Measurements from ENCODE around the gene CCDC154.
"Not testable (repeated sequence)": the region's sequence is repeated elsewhere in the genome, so short reads cannot be mapped to it uniquely, and the experiment has no call there.

CCDC154 gene

GRCh38 chr16:1474082-1474795 lies 29.9 kb upstream of the CCDC154 start:
- no peak for DNase-seq

GRCh38 chr16:1472974-1473373 lies 28.6 kb upstream of the CCDC154 start:
- DNase-seq = no peak

GRCh38 chr16:1471569-1472194 lies 27.3 kb upstream of the CCDC154 start:
- no peak for DNase-seq

- DNase-seq = no peak
These were observed 26.3 kb upstream of the CCDC154 start for GRCh38 chr16:1470481-1471251.

GRCh38 chr16:1469693-1470201 lies 25.4 kb upstream of the CCDC154 start:
- DNase-seq = no peak

- DNase-seq = not testable (repeated sequence)
These were observed 24.8 kb upstream of the CCDC154 start for GRCh38 chr16:1469141-1469540.

GRCh38 chr16:1468426-1468810 lies 24.1 kb upstream of the CCDC154 start:
- no peak for DNase-seq

GRCh38 chr16:1466968-1467521 lies 22.7 kb upstream of the CCDC154 start:
- DNase-seq = no peak

GRCh38 chr16:1466054-1466453 lies 21.7 kb upstream of the CCDC154 start:
- DNase-seq = no peak

GRCh38 chr16:1465567-1465915 lies 21.2 kb upstream of the CCDC154 start:
- no peak for DNase-seq

DNA sequence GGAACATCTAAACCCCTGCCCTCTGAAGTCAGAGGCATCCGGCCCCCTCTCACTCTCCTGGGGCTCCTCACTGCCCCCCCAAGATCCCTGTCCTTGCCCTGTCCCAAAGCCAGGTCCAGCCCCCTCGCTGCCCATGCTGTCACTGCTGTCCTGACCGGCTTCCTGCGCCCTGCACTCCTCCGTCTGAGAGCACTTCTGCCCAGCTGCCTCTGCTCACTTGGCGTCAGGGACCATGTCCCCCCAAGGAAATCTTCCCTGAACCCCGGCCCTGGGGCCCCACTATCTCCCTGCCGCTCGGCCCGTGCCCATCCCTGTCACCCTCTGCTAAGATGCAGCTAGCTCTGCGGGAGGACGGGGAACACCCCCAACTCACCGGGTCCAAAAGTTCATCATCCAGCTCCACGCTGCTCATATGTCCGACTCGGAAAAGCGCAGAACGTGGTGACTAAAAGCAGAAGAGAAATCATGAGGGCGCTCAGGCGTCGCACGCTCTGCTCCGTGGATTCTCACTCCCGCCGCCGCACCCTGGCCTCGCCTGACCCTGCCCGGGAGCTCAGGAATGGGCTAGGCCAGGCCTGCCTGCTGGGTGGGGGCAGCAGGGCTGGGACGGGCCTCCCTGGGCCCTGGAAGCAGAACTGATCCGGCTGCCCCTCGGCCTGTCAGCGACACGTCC lies 20.7 kb upstream of the CCDC154 start:
- DNase-seq = no peak

GRCh38 chr16:1464196-1464893 lies 20.0 kb upstream of the CCDC154 start:
- DNase-seq = no peak

GRCh38 chr16:1461146-1461545 lies 16.8 kb upstream of the CCDC154 start:
- DNase-seq = no peak

DNA sequence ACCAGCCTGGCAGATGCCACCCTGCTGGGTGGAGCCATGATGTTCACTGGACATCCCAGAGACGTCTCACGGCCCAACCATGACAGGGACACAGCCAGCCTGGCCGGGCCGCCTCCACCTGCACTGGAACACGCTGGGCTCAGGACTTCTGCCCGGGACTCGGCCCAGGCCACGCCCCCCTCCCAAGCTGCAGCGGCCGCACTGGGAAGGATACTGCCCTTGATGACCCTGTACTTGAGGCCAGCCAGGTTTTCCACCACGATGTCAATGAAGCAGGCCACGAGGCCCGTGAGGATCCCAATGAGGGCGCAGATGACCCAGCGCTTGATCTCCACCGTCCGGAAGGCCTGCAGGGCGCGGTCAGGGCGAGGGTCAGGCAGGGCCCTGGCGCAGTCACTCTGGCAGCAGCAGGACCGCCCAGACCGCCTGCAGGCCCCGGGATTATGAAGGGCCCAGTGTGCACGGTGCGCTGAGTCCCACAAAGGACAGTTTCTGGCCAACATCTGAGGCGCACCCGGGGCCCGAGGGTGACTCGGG lies 16.3 kb upstream of the CCDC154 start:
- DNase-seq = no peak

GRCh38 chr16:1459967-1460366 lies 15.6 kb upstream of the CCDC154 start:
- DNase-seq = no peak

DNA sequence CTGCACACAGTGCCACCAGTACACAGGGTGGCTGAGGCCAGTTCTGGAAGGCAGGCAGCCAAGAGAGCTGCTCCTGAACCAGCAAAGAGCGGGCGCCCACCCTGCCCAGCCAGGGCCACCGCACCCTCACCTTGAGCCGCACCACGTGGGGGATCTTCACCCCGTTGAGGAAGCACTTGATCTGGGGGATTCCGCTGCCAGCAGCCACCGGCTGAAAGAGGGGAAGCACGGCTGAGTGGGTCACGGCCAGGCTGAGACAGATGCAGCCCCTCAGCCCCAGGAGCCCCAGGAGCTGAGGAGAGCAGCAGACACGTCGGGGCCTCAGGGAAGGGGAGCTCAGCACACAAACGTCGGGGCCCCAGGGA lies 14.6 kb upstream of the CCDC154 start:
- no peak for DNase-seq

DNA sequence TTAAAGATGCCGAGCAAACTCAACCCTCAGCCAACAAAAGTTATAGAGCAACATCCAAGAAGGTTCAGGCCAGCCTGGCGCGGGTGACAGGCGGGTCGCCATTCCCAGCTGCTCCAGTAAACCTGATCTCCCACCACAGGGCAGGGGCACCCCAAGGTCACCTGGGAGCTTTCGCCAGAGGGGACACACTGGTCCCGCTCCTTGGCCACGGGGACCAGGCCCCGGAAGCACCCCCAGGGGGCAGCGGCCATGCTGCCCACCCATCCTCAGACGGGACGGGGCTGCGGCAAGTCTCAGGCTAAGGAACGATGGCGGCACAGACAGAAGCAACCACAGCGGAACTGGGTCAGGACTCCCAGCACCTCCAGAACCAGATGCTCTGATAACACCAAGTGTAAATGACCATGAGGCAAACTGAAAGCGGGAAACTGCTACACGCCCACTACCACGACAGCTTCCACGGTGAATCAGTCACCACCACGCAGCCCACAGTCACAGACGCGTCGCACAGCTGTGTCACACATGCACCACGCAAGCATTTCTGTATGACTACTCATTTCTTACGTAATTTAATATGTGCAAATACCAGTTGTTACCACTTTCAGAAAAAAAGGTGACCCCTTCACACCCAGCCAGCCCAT lies 14.1 kb upstream of the CCDC154 start:
- DNase-seq = peak; percentile 35

DNA sequence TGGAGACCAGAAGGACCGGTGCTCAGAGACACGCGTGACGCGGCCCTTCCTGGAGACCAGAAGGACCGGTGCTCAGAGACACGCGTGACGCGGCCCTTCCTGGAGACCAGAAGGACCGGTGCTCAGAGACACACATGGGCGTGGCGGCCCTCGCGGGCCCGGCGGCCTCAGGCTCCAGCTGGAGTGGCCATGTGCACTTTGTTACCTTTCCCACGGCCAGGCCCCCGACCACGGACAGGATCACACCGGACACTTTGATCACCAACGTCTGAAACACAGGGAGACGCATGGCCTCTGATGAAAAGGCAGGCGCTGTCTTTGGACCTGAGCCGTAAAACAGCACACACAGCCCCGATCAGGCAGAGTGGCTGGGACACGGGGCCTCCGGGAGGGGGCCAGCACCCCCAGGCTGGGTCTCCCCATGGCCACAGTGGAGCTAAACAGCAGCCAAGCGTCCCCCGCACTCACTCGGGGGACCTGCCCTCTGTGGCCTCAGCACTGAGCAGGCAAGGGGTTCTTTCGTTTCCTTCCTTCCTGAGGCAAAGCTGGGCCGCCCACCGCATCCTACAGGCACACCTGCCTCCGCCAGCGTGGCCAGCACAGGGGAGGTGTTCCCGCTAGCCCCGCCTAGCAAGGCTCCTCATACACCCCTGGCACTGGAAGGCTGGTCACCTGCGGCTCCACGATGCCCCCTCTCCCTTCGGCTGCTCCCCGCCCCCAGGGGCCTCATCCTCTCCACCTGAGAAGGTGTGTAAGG lies 13.3 kb upstream of the CCDC154 start:
- DNase-seq = no peak

DNA sequence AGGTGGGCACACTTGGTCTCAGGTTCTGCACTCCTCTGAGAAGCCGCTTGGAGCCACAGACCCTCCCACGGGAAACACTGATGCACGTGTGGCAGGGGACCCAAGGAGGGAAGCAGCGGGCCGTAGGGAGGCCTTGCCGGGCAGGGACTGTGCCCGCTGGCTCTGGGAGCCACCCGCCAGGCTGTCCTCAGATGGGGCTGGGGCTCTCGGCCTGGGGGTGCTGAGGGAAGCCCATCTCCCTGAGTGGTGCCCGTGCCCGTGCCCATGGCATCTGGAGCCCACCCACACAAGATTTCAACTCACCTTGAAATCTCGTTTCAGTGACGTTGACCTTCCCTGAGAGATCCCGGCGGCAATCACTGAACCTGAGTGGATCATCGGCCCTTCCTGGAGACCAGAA lies 12.6 kb upstream of the CCDC154 start:
- no peak for DNase-seq

DNA sequence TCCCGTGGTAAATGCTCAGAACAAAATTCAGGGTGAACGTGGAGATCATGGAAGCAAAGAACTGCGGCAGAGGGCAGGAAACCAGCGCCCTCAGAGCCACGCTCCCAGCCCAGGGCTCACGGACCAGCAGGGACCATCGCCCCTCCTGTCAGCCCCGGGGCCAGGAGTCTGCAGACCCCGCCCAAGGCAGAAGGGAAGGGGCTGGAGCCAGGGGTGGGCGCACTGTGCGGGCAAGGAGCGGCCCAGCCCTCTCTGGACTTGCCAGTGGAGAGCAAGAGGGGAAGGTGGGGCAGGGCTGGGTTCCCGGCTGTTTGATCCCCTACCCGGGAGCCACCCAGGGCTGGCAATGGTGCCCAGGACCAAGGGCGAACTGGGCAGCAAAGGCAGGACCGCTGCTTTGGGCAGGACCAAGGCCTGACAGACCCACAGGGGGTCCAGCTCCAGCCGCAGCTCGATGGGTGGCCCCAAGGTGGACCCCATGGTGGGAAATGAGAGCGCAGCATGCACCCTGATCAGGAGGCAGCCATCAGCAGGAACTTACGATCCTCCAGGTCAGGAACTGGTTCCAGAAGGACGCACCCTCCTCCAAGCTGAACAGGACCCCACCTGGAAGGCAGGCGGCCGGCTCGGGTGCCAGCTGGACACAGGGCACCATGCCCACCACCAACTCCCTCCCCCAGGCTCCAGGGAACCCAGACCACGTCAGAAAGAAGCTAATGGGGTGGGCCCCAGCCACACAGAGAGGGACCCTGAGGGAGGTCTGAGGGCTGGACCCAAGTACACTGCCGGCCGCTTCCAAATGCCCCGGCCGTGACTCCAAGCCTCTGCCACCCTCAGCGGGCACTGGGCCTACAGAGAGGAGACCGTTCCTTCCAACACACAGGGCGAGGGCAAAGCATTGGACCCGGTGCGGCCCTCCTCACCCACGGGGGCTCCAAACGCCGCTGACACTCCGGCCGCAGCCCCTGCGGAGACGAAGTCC lies 11.1 kb upstream of the CCDC154 start:
- no peak for DNase-seq
